Calu3 (cell line): ENCODE measurements around the gene TRAF2. TPM values are rescaled to one million over a fixed set of nuclear protein-coding genes. Genes with fewer than 3 reads are reported as not detected.
A peak's percentile ranks its signal among the peaks of the same experiment; 100 is the strongest.

Source experiments
- BruUV-seq: library from RNA; stranded (reverse); fragments of 400-500 nt; replicated peaks from 2 replicates; lab custom pipeline; 2021; lab: Mats Ljungman, UMichigan
- CTCF ChIA-PET: fragments of 300-600 bp; sonication (Branson Sonifier 250); formaldehyde crosslinking; loops from one replicate; lab custom pipeline; 2022; ENCODE audit warnings: antibody characterized with exemption; lab: Charles Lee
- DNase-seq: peaks from one replicate; pipeline ENCODE4 v3.0.0; 2022
- H3K27ac Mint-ChIP-seq: one replicate; pipeline ENCODE4 v1.8.0; 2022; ENCODE audit warnings: mixed read lengths; ENCODE audit not compliant: unreplicated experiment
- H3K27me3 Mint-ChIP-seq: one replicate; pipeline ENCODE4 v1.8.0; 2022; ENCODE audit warnings: mixed read lengths; ENCODE audit not compliant: unreplicated experiment
- H3K36me3 Mint-ChIP-seq: one replicate; pipeline ENCODE4 v1.8.0; 2022; ENCODE audit warnings: mild to moderate bottlenecking, moderate library complexity, mixed read lengths; ENCODE audit not compliant: insufficient read depth, unreplicated experiment
- H3K4me1 Mint-ChIP-seq: one replicate; pipeline ENCODE4 v1.8.0; 2022; ENCODE audit warnings: mild to moderate bottlenecking, low read depth, mixed read lengths; ENCODE audit not compliant: unreplicated experiment
- H3K4me3 Mint-ChIP-seq: one replicate; pipeline ENCODE4 v1.8.0; 2022; ENCODE audit warnings: mild to moderate bottlenecking, low read depth, moderate library complexity, mixed read lengths; ENCODE audit not compliant: unreplicated experiment
- H3K9me3 Mint-ChIP-seq: one replicate; pipeline ENCODE4 v1.8.0; 2022; ENCODE audit warnings: low read depth, mixed read lengths; ENCODE audit not compliant: unreplicated experiment
- CTCF ChIP-seq: fragments of 200-600 bp; IDR thresholded peaks from one replicate; pipeline ENCODE4 v1.8.0; 2022; ENCODE audit warnings: antibody characterized with exemption; ENCODE audit not compliant: unreplicated experiment
- intact Hi-C: fragments of 100-400 bp; cut with micrococcal nuclease; formaldehyde crosslinking; loops from one replicate; pipeline ENCODE4 v1.10.0; 2022; ENCODE audit not compliant: unreplicated experiment
- total RNA-seq: library from RNA; stranded (reverse); gene quantifications from 2 replicates; pipeline ENCODE4 v1.2.3, GENCODE V29; 2022

Gene TRAF2
- total RNA-seq, 1 experiment from 2014 or later, result 50.5 TPM

GRCh38 chr9:136940526-136941230 lies 54.4 kb downstream of the TRAF2 start:
- Mint-ChIP-seq H3K27me3 (no peaks in the 10 kb centered on the region), H3K27ac (no peak overlapping the region), H3K4me3 (no peak overlapping the region), H3K36me3 (peaks cover 82% of the 10 kb centered on the region), H3K4me1 (peaks cover 15% of the 10 kb centered on the region), H3K9me3 (no peaks in the 10 kb centered on the region)
- intact Hi-C loops, result no loop called here
- TF ChIP-seq CTCF, result no peak
- no peak for DNase-seq
- CTCF ChIA-PET, result no interaction called here
- BruUV-seq, result no TSS peak

GRCh38 chr9:136941231-136942111 lies 55.2 kb downstream of the TRAF2 start:
- no peaks in the 10 kb centered on the region for H3K27me3 Mint-ChIP-seq
- H3K27ac Mint-ChIP-seq, result no peak overlapping the region
- H3K9me3 Mint-ChIP-seq, result no peaks in the 10 kb centered on the region
- peaks cover 15% of the 10 kb centered on the region for H3K4me1 Mint-ChIP-seq
- DNase-seq, result no peak
- no peak for TF ChIP-seq CTCF
- intact Hi-C loops, result no loop called here
- CTCF ChIA-PET, result no interaction called here
- no peak overlapping the region for H3K4me3 Mint-ChIP-seq
- peaks cover 81% of the 10 kb centered on the region for H3K36me3 Mint-ChIP-seq
- BruUV-seq, result no TSS peak

GRCh38 chr9:136942112-136942880 lies 56.0 kb downstream of the TRAF2 start:
- H3K4me3 Mint-ChIP-seq, result peak overlapping the region; percentile 63
- TF ChIP-seq CTCF, result no peak
- peaks cover 83% of the 10 kb centered on the region for H3K36me3 Mint-ChIP-seq
- no peaks in the 10 kb centered on the region for H3K9me3 Mint-ChIP-seq
- CTCF ChIA-PET, result no interaction called here
- no peaks in the 10 kb centered on the region for H3K27me3 Mint-ChIP-seq
- TSS peak; percentile 30 for BruUV-seq
- DNase-seq, result no peak
- no peak overlapping the region for H3K27ac Mint-ChIP-seq
- H3K4me1 Mint-ChIP-seq, result peaks cover 15% of the 10 kb centered on the region
- intact Hi-C loops, result no loop called here

- no peak overlapping the region for H3K27ac Mint-ChIP-seq
Observed at GRCh38 chr9:136942881-136943230, 56.5 kb downstream of the TRAF2 start.

More at GRCh38 chr9:136942881-136943230, 56.5 kb downstream of the TRAF2 start:
- CTCF ChIA-PET, result no interaction called here
- DNase-seq, result no peak
- TF ChIP-seq CTCF, result no peak
- BruUV-seq, result no TSS peak
- intact Hi-C loops, result no loop called here
- Mint-ChIP-seq H3K27me3 (no peaks in the 10 kb centered on the region), H3K9me3 (no peaks in the 10 kb centered on the region), H3K36me3 (peaks cover 78% of the 10 kb centered on the region), H3K4me1 (peaks cover 15% of the 10 kb centered on the region), H3K4me3 (peak overlapping the region; percentile 63)
